ENCODE results near the gene WDR70.
"Not testable (repeated sequence)": the region's sequence is repeated elsewhere in the genome, so short reads cannot be mapped to it uniquely, and the experiment has no call there.

The WDR70 gene

DNA sequence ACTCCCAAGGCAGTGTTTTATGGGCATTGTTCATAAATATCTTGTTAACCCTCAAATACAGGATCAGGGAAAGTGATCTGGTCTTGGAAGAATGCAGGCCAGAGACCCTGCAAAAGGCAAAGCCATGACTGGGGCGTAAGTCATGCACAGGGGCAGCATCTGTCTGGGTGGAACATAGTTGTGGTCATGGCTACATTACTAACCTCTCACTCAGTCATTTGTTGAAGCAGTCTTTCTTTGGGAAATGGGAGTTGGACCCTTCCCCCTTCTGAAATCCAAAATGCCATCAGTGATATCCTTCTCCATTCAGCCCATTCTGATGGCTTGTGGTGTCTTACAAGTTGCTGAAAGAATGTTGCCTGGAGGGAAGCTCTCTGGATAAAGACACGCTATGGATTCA is 392.6 kb downstream of the WDR70 start:
- DNase-seq: no peak

DNA sequence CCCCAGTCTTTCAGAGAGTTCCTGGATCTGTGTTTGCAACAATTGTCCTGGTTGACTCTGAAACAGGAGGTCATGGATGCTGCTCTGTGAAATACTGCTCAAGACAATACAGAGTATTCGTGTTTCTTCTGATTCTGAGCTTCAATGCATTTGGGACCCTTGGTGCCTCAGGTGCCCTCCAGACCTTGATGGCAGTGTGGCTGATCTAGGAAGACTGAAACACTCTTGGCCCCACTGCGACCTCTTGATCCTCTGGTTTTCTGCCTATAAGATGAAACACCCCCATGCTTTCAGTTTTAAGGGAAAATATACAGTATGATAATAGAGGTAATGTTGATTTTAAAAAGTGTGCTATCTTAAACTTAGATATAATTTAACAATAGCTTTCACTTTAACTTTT is 393.1 kb downstream of the WDR70 start:
- DNase-seq: no peak

DNA sequence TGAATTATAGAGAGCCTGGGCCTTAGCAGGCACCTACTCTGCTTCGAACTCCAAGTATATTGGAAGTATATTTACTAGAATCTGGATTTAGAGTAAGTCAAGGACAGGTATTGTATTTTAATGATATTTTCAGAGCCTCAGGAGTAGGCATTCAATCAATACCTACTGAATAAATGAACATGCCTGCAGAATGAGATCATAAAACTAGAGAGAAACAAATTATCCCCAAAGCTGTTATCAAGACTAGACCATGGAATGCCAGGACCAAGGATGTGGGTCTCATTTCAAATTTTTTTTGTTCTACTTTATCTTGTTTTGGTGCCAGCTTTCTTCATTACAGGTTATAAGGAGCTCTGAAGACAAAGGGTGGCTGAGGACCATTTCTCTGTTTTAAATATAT is 394.7 kb downstream of the WDR70 start:
- no peak for DNase-seq

DNA sequence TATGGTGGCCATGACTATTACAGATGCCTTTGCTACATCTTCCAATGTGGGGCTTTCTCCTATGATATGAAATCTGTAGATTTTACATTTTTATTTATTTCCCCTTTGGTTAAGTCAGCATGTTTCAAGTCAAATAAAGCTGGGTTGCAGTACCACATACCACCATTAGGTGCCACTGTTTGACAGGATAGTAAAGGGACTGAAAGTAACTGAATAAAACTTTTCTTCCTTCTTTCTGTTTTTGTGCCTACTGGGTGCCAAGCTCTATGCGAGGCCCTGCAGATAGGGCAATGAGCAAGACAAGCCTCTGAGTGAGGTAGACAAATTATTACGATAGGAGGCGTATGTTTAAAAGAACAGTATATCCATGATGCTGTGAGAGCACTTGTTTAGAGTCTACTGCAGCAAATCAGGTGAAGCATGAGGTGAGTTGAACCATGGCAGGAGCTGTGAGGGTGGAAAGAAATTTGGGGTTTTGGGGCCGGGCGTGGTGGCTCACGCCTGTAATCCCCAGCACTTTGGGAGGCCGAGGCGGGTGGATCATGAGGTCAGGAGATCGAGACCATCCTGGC is 395.9 kb downstream of the WDR70 start:
- DNase-seq: no peak

DNA sequence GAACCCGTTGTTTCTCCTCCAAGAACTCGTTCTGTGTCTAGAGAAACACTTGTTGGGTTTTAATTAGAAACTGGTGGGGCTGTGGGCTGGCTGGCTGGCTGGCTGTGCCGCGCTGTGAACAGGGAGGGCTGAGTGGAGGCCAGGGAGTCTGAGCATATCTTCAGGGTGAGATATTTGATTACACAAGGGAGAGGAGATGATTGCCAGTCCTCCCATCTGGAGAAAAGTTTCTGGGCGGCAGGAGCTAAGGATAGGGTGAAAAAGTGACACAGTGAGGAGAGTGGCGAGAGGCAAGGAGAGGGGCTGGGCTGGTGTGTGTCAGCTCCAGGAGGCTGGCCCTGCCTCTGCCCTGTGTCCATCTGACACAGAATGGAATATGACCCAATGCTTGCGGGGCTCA is 397.7 kb downstream of the WDR70 start:
- no peak for DNase-seq

DNA sequence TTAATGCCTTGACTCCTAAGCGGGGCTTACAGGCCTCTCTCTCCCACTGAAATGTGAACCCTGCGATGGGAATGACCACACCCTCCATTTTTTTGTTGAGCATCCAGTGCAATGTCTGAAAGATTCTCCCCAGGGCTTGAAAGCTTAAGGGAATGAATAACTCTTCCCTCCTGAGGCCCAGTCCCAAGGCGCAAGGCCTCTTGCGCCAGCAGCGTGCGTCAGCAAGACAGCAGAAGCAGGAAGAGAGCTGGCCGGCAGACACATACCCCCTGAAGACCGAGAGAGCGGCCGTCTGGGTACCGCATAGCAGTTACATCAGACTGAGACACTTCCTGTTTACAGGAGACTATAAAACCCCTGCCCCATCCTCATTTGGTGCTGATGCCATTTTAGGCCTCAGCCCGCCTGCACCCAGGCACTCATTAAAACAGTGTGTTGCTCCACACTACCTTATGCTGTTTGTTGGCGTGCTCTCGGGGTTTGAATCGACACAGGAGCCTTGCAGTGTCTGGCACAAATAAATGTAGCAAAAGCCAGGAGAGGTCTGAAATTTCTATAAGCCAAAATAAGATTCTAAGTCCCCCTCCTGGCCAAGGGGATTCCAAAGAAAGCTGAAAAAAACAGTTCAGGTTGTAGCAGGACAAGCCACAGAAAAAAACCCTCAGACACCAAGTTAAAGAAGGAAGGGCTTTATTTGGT is 398.5 kb downstream of the WDR70 start:
- no peak for DNase-seq

DNA sequence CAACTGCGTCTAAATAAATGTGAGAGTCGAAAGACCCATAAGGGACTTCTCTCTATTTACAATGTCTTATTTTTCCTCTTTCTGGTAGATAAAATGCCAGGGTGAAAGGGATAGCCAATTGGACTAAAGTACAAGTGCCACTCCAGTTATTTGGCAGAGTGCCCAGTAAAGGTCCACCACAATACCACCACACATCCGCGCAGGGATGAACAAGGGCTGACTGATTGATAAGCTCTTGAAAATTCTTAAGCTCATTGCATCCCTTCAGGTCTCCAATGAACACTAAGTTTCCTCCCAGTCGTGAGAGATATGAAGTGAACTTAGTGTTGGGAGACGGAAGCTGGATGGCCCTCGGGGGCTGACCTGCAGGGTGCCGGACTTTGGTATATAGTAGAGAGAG is 402.3 kb downstream of the WDR70 start:
- DNase-seq: not testable (repeated sequence)

DNA sequence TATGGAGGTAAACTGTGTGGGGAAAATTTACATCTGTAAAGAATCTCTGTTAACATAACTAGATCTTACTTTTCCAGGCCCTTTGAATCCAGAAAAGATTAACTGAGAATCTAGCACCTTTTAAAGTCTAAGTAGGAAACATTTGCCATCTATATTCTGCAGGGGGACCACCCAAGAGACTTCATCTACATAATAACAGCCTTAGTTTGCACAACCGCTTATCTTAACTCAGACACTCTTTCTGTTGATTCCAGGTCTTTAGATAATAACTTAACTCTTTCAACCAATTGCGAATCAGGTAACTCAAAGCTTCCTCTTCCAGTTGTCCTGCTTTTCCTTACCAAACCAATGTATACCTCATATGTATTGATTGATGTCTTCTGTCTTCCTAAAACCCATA is 407.3 kb downstream of the WDR70 start:
- DNase-seq: no peak

DNA sequence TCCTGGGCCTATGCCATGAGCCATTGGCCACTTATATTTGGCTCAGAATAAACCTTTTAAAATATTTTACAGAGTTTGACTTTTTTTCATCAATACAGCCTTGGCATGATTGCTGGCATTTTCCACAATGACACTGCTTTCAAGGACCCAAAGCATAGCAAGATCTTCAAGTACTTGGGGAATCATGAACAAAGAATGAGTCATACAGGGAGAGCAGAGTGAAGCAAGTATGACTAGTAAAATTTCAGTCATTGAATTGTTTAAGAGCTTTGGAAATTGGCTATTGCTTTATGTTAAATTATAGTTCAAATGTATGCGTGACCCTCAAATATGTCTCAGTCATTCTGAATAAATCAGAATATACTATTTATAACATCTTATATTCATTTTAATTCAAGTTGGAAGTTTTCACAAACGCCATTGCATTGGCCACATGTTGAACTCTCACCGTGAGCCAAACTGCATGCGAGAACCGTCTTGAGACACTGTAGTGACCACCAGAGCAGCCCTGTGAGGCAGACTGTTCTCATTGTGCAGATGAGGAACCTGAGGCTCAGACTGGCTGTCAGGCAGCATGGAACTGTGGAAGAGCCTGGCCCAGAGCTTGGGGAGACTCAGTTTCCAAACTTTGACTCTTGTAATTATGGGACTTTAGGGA is 407.9 kb downstream of the WDR70 start:
- no peak for DNase-seq

DNA sequence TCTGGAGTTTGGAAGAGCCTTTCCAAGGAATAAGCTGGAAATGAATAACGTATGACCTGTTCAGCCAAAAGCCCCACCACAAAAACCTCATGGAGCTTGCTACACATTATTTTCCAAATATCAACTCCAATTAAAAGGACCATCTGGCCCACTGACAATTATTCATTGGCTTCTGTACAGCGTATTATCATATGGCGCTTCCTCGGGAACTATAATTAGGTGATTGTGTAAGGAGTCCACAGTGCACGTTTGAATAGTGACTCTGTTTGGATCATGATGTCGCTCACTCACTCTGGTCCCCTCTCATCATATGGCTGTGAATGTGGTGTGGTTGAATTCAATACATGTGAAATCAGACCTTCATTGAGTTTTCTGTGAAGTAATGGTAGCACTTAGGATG is 408.6 kb downstream of the WDR70 start:
- no peak for DNase-seq

DNA sequence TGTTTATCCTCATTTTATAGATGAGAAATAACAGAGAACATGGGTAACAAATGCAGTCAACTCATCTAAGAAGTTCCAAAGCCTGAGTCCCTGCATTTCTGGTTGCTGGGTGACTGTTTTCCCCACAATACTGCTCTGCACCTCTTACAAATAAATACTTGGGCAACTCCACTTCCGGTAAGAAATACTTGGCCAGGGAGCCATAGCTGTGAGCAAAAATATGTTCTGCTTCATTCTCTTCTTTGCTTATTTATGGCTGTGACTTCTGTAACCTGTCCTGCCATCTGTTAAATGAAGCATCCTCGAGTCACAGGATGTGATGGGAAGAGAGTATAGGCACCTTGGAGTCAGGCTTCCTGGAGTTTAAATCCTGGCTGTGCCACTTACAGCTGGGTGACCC is 410.9 kb downstream of the WDR70 start:
- no peak for DNase-seq

DNA sequence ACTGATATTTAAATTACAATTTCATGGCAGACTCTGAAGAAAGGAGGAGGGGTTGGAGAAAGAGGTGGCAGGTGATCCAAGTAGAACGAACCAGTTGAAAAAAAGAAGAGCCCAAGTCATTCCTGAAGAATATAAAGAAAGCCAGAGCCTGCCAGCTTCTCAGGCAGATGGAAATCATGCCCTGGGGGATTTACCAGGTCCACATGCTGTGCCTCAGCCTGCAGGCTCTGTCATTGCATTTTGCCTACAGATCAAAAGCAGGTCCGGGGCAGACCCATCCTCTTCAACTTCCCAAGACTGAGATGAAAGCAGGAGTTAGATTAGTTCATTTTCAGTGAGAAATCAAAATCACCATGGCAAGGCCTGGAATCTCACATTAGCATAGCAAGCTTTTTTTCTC is 412.2 kb downstream of the WDR70 start:
- DNase-seq: no peak

DNA sequence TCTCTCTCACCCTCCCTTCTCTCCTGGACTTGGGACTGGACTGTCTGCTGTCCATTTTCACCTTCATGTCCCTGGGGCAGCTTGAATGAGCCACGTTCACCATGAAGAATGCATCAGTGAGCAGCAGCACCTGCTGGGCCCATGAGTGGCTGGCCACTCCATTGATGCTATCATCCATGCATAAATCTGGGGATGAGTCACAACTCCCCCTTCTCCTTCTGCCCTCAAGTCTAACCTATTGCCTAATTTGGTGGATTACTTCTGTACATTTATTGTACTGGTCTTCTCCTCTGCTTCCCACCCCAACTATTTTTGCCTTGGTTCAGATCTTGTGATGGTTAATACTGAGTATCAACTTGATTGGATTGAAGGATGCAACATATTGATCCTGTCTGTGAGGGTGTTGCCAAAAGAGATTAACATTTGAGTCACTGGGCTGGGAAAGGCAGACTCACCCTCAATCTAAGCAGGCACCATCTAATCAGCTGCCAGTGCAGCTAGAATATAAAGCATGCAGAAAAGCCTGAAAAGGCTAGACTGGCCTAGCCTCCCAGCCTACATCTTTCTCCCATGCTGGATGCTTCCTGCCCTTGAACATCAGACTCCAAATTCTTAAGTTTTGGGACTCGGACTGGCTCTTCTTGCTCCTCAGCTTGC is 414.0 kb downstream of the WDR70 start:
- DNase-seq: no peak

DNA sequence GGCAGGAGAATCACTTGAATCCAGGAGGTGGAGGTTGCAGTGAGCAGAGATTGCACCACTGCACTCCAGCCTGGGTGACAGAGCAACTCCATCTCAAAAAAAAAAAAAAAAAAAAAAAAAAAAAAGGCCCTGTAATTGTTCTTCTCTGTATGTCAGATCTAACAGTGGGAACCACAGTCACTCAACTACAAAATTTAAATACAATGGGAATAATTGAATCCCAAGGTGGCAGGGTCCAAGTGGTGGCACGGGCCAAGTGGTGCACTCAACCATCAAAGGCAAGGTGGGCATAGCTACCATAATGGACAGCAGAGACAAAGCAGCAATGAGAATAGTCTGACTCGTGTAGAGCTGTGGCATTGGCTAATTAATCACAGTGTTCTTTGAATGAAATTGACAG is 416.2 kb downstream of the WDR70 start:
- DNase-seq: not testable (repeated sequence)

DNA sequence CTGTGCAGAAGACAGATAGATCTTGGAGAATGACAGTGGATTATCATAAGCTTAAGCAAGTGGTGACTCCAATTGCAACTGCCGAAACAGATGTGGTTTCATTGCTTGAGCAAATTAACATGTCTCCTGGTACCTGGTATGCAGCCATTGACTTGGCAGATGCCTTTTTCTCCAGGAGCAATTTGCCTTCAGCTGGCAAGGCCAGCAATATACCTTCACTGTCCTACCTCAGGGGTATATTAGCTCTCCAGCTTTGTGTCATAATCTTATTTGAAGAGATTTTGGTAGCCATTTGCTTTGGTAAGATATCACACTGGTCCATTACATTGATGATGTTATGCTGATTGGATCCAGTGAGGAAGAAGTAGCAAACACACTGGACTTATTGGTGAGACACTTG is 417.3 kb downstream of the WDR70 start:
- DNase-seq: not testable (repeated sequence)

DNA sequence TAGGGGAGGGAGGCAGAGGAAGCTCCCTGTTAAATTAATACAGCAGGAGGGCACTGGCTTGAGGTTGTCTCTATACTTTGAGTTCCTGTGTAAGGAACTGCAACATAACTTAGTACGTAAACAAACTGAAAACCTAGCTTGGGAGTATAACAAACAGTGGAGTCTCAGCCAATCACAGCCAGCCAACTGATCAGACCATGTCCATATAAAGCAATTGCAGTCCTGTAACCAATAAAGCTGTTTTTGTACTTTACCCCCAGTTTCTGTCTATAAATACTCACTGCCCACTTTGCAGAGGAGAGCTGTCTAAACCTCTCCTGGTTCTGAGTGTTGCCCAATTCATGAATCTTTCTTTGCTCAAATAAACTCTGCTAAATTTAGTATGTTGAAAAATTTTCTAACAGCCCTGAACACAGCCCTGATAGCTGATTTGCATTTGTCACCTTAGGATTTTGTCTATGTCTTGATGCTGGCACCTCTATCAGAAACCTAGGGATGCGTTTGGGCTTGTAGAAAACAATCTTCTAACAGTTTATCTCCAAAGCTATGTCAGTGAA is 420.8 kb downstream of the WDR70 start:
- DNase-seq: no peak

DNA sequence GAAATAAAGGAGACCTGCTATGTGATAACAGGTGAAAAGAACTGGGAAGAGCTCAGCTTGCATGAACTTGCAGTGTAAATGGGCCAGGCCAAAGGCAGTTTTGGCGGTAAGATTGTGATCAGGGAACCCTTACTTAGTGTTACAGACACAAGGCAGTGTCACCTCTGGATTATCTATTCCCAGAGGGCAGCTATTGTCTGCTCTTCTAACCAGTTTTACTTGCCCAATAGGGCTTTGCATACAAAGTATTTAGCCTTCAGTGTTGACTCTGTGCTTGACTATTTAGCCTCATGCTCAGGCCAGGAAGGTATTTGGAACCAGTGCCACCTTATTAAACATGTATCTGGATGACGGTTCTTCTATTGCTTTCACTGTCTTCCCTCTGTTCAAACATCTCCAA is 422.4 kb downstream of the WDR70 start:
- no peak for DNase-seq
